Fibroblast of lung (primary cell): ENCODE measurements around the gene EGLN2.

Experiments
- EZH2 ChIP-seq: IDR thresholded peaks from 2 replicates; pipeline ENCODE4 v1.5.1; 2012; ENCODE audit warnings: low read length, control low read depth, mild to moderate bottlenecking; ENCODE audit errors: missing control alignments
- TF ChIP-seq, protein P1 (sequence below), 2 donors: IDR thresholded peaks in 1 of 2; conservative IDR thresholded peaks in 1 of 2; 1 replicate in 1 of 2; 2 replicates in 1 of 2; pipeline ENCODE4 v1.5.1; 2011 to 2012; ENCODE audit warnings: low read length in 2 of 2, control low read depth in 1 of 2, inconsistent platforms in 1 of 2, low read depth in 1 of 2, mild to moderate bottlenecking in 1 of 2

DNA sequence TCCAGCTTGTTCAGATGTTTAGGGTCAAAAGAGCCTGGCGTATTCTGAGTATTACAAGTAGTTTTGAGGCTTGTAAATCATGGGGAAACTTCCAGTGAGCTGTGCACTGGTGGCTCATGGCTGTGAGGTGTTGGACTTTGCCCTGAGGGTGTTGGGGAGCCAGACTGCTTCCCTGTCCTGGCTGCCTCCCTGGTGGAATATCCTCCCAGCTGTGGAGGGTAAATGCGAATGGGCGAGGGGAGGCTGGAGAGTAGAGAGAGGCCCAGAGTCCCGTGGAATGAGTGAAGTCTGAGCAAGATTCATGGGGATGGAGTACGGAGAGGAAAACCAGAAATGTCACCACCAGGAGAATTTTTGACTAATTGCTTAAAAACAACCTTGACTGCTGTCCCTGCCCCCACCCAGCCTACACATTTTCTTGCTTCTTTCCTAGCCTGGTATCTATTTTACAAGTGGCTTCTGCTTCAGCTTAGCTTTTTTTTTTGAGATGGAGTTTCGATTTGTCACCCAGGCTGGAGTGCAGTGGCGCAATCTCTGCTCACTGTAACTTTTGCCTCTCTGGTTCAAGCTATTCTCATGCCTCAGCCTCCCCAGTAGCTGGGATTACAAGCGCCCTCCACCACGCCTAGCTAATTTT, 44.3 kb upstream of the EGLN2 start:
- TF ChIP-seq, protein P1, sequence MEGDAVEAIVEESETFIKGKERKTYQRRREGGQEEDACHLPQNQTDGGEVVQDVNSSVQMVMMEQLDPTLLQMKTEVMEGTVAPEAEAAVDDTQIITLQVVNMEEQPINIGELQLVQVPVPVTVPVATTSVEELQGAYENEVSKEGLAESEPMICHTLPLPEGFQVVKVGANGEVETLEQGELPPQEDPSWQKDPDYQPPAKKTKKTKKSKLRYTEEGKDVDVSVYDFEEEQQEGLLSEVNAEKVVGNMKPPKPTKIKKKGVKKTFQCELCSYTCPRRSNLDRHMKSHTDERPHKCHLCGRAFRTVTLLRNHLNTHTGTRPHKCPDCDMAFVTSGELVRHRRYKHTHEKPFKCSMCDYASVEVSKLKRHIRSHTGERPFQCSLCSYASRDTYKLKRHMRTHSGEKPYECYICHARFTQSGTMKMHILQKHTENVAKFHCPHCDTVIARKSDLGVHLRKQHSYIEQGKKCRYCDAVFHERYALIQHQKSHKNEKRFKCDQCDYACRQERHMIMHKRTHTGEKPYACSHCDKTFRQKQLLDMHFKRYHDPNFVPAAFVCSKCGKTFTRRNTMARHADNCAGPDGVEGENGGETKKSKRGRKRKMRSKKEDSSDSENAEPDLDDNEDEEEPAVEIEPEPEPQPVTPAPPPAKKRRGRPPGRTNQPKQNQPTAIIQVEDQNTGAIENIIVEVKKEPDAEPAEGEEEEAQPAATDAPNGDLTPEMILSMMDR (conservative IDR thresholded peaks at IDR 0.05 in 1 of 2, IDR thresholded peaks at IDR 0.05 in 1 of 2; ENCODE audit: low read depth in 1 of 2, low read length in 2 of 2): no peak
- TF ChIP-seq EZH2: no peak
